HPDE6-E6E7 (cell line): Measurements from ENCODE around the gene POU1F1.
A peak's percentile ranks its signal among the peaks of the same experiment; 100 is the strongest.
"Not testable (repeated sequence)": the region's sequence is repeated elsewhere in the genome, so short reads cannot be mapped to it uniquely, and the experiment has no call there.

Experiments used
- DNase-seq: peaks from one replicate; pipeline ENCODE4 v3.0.0; 2011; ENCODE audit warnings: missing footprints; ENCODE audit errors: extremely low spot score

The POU1F1 gene

DNA sequence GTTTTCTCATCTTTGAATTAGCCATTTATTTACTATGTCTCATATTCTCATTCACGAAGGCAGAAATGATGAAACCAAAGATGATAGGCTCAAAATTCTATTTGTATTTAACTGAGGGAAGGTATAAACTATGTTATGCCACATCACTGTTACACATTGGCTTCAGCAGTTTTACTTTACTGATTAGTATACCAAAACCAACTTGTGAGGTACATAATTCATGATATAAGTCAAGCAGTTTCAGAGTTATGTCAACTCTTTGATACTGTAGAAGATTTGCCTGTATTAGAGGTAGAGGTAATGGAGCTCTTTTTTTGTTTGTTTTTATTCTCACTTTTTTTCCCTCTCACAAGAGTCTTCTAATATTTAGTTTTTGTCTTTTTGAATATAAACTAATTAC is 26.4 kb downstream of the POU1F1 start:
- no peak for DNase-seq

DNA sequence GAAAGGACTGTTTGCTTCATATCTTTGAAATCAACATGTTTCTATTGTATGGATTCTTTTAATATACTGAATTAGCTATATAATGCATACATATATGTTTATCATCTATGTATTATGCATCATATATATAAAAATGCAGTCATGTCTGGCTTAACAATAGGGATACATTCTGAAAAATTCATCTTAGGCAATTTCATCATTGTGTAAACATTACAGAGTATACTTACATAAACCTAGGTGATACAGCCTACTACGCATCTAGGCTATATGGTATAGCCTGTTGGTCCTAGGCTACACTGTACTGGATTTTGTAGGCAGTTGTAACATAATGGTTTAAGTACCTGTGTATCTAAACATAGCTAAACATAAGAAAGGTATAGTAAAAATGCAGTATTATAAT is 27.6 kb downstream of the POU1F1 start:
- DNase-seq, result no peak

DNA sequence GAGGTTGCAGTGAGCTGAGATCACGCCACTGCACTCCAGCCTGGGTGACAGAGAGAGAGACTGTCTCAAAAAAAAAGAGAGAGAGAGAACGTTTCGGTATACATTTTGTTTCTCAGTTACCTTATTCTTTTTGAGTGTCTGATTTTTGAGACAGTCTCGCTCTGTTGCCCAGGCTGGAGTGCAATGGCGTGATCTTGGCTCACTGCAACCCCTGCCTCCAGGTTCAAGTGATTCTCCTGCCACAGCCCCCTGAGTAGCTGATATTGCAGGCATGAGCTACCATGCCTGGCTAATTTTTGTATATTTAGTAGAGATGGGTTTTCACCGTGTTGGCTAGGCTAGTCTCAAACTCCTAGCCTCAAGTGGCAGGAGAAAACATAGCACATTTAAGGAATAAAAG is 28.2 kb downstream of the POU1F1 start:
- not testable (repeated sequence) for DNase-seq

DNA sequence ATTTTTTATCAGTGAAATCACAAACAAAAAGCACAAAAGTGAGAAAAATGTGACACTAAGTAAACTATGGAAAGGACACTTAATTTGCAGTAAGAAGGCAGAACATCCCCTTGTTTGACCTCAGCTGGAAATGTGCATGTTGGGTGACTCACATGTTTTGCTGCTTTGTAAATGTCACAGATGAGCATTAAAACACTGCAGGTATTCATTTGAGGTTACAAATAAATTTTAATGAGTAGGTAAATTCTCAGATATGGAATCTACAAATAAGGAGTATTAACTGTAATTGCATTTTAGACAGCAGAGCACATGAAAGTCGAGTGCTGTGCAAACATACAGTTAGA is 29.0 kb downstream of the POU1F1 start:
- no peak for DNase-seq

DNA sequence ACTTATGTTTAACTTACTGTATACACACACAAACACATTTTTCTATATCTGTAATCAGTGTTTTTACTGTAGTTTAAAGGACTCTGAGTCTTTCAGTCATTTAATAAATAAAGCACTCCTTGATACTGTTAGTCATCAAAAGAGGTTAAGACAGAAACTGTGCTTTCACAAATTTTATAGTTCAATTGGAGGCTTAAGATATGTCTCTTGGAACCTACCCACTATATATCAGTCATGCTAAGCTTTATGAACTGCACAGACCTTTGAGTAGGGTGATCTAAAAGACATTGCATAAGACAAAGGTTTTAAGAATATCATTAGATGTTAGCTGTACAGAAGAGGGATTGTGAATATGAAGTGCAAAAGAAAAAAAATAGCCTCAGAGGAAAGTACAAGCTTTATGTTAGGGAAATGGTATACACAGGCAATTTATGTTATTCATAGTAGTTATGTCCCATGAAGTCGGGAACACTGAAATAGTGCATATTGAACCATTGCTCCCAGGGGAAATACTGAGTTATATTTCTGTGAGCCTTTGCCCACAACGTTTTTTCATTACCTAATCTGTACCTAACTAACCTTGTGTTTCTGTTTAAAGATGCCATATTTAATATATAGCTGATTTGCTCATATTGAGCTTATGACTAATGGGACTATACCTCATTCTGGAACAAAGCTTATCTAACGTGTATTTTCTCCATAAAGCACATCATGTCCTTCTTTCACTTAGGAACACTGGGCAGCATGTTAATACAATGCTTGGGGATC is 29.5 kb downstream of the POU1F1 start:
- no peak for DNase-seq

DNA sequence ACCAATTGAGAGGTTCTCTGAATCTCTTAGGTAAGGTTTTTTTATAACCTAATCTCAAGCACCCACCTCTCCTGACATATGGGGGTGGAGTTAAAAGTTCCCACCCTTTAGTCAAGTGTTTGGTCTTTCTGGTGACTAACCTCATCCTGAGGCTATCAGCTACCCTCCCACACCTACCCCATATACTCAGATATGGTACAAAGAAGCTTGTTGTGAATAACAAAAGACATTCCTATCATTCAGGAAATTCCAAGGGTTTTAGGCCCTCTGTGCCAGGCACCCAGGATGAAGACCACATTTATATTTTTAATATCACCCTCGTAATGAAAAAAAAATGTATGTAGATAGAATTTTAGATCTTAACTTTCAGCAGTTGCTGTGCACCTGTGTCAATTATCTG is 40.3 kb downstream of the POU1F1 start:
- no peak for DNase-seq

DNA sequence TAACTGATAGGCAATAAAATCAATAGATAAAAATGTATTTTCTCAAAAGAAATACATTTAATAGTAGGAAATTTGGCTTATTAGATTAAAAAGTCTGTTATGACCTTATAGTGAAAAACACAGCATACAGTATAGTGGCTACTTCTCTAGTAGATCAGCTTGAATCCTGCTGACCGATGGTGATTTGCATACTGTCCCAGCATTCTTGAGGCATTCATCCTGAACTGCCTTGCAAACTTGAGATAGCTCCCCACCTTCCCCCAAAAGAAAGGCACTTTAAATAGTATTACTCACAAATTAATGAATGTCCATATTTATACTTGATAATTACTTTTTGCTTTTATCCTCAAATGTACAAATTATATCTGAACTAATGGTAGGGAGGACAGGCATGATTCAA is 42.6 kb downstream of the POU1F1 start:
- no peak for DNase-seq

DNA sequence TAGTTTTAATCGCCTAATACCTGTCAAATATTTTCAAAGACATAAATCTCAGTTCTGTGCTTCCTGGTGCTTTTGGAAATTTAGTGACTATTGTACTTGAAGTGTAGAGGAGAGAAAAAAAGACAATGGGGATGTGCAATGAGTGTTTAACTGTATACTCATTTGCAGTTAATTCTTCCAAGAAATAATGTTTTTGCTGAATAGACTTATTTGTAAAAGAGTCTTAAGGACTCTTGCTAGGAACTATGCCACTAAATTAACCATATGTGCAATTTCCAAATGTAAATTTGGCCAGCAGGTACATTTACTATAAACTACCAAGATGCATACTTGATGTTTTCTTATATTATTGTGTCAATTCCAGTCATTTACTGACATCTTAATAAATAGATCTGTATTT is 47.3 kb downstream of the POU1F1 start:
- no peak for DNase-seq

DNA sequence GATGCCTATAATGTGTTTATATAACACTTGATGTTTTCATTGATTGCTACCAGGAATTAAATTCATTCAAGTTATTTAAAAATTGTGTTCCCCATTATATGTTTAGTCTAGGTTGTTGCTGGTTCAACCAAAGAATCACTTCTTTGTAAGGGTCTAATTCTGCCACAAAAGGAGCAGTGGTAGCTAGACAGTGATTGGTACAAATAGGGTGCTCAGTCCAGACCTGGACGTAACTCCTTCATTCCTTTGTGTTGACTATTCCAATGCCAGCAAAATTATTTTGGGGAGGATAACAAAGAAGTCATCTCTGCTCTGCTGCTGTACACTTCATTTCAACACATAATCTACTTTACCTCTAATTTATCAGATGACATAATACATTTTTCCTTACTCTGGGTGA is 48.1 kb downstream of the POU1F1 start:
- no peak for DNase-seq

DNA sequence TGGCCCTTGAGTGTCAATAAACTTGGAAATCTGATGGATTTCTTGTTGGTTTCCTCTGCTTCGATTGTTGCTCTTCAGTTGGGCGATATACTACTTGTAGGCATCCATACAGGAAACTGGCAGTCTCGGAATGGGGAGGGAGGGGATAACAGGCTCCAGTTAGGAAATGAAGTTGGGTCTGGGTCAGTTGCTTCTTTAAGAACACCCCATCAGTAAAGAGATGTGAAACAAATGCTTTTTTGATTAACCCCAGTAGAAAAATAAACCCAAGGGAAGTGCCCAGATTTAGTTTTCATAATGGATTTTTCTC is 48.6 kb downstream of the POU1F1 start:
- DNase-seq, result no peak

DNA sequence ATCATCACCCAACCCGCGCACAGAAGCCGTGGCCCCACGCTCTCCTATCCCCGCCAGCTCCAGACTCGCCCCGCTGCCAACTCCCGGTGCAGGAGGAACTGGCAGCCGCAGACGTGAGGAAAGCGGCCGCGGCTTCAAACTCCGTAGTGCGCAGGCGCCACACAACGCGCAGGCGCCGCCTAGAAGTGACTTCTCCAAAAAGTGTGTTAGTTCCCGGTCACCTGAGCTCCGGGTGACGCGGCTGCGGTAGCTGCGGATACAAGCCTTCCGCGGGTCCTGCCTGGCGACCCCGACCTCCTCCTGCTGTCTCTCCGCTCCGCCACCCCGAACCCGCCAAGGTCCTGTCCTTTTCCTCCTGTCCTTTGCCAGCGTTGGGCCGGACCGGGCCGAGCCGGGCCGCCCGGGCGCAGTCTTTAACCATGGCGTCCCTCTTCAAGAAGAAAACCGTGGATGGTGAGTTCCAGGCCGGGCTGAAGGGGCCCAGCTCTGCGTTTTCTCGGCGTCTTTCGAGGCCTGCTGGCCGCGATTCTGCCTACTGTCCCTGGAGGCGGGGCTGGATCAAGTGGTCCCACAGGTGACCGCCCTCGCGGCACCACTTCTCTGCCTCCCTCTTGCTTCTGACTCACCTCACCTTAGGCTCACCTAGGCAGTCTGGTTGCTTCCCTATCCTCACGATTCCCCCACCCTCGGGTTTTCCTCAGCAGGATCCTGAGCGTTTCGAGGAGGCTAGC is 49.1 kb downstream of the POU1F1 start, which contains the start of gene CHMP2B:
CHMP2B (plus strand) TSS at position 206 of the 731 bp plus-strand sequence; CDS start at position 420, 214 bp downstream.
- DNase-seq, result peak; percentile 88

DNA sequence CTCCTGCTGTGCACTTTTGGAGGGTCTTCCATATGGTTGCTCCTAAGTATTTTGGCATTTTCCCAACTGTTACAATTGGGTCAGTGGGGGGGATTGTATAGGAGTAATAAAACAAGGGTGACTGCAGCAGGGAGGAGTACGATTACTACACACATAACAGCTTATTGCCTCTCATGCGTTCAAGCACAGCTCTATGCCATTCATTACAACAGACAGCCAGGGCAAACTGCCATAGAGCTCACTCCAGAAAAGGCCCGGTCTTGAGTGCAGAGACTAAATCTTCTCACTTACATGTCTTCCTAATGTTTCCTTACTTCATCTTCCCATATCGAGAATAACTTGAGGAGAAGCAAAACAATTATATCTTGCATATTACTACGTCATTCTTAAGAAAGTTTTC is 50.7 kb downstream of the POU1F1 start:
- no peak for DNase-seq

DNA sequence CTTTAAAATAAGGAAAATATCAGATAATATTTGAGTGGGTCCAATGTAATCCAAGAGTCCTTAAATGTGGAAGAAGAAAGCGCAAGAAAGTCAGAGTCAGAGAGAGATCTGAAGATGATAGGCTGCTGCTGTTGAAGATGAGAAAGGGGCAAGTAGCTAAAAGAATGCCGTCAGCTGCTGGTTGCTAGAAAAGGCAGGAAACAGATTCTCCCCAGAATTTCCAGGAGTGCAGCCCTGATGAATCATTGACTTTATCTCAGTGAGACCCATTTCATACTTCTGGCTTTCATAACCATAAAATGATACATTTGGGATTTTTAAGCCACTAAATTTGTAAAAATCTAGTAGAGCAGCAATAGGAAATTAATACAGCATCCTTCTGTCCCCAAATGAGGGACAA is 56.8 kb downstream of the POU1F1 start:
- DNase-seq, result no peak

DNA sequence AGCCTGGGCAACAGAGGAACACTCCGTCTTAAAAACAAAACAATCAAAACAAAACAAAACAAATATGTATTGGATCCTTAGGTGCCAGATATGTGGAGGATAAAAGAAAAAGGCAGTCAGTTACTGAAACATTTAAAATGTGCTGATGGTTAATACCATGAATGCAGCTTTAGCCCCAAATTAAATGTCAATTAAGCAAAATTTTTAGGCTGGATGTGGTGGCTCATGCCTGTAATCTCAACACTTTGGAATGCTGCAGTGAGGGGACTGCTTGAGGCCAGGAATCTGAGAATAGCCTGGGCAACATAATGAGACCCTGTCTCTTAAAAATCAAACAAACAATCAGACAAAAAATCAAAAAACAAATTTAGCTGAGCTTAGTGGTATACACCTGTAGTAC is 57.8 kb downstream of the POU1F1 start:
- no peak for DNase-seq
